ENCODE measurements around the gene ZNF580. TPM values are rescaled to one million over a fixed set of nuclear protein-coding genes. Genes with fewer than 3 reads are reported as not detected.
A peak's percentile ranks its signal among the peaks of the same experiment; 100 is the strongest.

Gene ZNF580
- total and polyA plus RNA-seq, 5 donors from 2014 or later, result 14.3 to 30.8 (median 17.2) TPM

DNA sequence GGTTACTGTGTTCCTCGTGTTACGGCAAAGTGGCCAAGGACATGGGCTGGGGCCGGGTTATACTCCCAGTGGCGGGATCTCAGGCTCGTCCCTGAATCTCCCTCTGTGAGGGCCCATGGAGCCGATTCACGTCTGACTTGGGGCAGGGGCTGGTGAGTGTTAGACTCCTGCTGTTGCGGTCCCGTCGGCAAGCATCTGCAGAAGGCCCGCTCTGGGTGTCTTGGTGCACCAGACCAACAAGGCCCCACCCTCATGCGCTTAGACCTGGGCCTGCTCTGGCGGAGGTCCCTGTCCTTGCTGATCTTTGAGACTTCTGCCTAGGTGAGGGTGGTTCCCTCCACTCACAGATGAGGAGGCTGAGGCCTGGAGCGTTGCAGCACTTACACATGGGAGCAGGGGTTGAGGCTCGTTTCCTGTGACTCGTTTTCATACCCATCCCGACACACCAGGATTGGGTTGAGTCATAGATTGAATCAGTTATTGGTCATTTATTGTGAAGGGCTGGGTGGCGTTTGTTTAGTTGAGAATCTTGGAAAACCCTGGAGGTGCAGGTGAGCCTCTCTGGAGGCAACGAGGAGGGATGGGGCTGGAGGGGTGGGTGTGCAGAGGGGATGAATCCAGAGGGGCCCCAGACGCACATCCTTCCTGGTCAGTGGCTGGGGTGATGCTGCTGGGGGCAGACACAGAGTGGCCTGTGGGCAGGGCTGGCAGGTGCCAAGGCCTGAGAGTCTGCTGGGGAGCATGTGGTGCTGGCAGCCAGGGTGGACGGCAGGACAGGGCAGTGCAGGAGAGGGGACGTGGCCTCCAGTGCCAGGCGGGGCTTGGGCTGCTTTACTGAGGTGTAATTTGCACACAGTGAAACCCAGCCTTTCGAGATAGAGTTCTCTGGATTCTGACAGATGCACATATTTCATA, 38.8 kb downstream of the ZNF580 start:
- no peak overlapping the region for H3K4me3 ChIP-seq (ENCODE audit: low read depth, low read length)
- Mint-ChIP-seq H3K27ac (peak overlapping the region in 2 of 3 donors; percentile 31 to 91), H3K9me3 (peaks cover 0 to 3% (median 0%) of the 10 kb centered on the region in 7 donors), H3K4me1 (peaks cover 14 to 59% (median 27%) of the 10 kb centered on the region in 4 donors), H3K4me3 (peak overlapping the region in 2 of 4 donors; percentile 29 to 68), H3K27me3 (no peaks in the 10 kb centered on the region), H3K36me3 (peaks cover 14% of the 10 kb centered on the region)
- ATAC-seq (ENCODE audit: low read depth in 2 of 2) (no peak), DNase-seq (no peak)
- no peaks in the 10 kb centered on the region for H3K27me3 ChIP-seq (ENCODE audit: control insufficient read depth, insufficient read depth, low read length)
- H3K36me3 ChIP-seq (ENCODE audit: control insufficient read depth, insufficient read depth, low read length), result peaks cover 60% of the 10 kb centered on the region
- H3K9me3 ChIP-seq (ENCODE audit: control insufficient read depth in 2 of 2, low read length in 2 of 2), result no peaks in the 10 kb centered on the region
- no peak overlapping the region for H3K27ac ChIP-seq (ENCODE audit: insufficient read depth, low read length, poor library complexity, severe bottlenecking)
- H3K4me1 ChIP-seq (ENCODE audit: control insufficient read depth, insufficient read depth, low read length, poor library complexity, severe bottlenecking), result peaks cover 40% of the 10 kb centered on the region

DNA sequence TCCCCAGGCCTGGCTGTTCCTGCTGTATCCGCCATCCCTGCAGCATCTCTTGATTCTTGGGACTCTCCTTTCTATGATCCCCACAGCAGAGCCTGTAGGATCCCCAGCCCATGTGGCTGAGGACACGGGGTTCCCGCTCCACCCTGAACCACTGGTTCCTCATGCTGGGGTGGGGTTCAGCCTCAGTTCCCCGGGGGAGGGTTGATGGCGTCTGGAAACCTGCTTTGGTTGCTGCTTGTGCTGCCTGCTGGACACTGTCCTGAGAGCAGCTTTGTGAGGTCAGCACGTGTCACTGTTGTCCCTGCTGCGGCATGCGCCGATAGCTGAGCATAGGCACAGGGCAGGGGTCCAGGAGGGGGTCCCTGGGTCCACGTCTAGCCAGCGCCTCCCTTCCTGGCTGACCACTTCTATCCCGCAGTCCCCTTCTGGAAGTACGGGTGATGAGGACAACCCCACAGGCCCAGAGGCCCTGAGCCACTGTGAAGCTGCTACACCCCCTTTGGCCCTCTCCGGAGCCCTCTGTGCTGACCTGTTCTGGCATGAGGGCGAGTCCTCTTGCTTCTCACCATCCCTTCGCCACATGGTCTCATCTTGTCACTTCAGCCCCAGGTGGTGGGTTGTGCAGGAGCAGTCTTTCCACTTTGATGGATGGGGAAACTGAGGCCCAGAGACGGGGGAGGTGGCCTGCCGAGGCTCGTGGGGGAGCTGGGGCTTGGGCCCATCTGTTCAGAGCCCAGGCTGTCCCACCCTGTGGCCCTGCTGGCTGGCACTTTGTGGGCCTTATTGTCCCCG, 39.7 kb downstream of the ZNF580 start:
- no peak overlapping the region for H3K4me3 ChIP-seq (ENCODE audit: low read depth, low read length)
- H3K4me1 ChIP-seq (ENCODE audit: control insufficient read depth, insufficient read depth, low read length, poor library complexity, severe bottlenecking), result peaks cover 36% of the 10 kb centered on the region
- DNase-seq (no peak), ATAC-seq (ENCODE audit: low read depth in 2 of 2) (no peak)
- H3K27me3 Mint-ChIP-seq, result no peaks in the 10 kb centered on the region
- peaks cover 12% of the 10 kb centered on the region for H3K36me3 Mint-ChIP-seq
- no peaks in the 10 kb centered on the region for H3K9me3 ChIP-seq (ENCODE audit: control insufficient read depth in 2 of 2, low read length in 2 of 2)
- H3K36me3 ChIP-seq (ENCODE audit: control insufficient read depth, insufficient read depth, low read length), result peaks cover 69% of the 10 kb centered on the region
- H3K27ac ChIP-seq (ENCODE audit: insufficient read depth, low read length, poor library complexity, severe bottlenecking), result no peak overlapping the region
- H3K4me1 Mint-ChIP-seq, result peaks cover 10 to 56% (median 28%) of the 10 kb centered on the region in 4 donors
- H3K27me3 ChIP-seq (ENCODE audit: control insufficient read depth, insufficient read depth, low read length), result no peaks in the 10 kb centered on the region
- H3K4me3 Mint-ChIP-seq, result peak overlapping the region in 1 of 4 donors; percentile 29
- H3K9me3 Mint-ChIP-seq, result peaks cover 0 to 3% (median 0%) of the 10 kb centered on the region in 7 donors
- H3K27ac Mint-ChIP-seq, result no peak overlapping the region

GRCh38 chr19:55681131-55682092, 40.6 kb downstream of the ZNF580 start:
- H3K27ac Mint-ChIP-seq, result no peak overlapping the region
- peaks cover 2 to 55% (median 20%) of the 10 kb centered on the region in 4 donors for H3K4me1 Mint-ChIP-seq
- Histone ChIP-seq H3K9me3 (ENCODE audit: control insufficient read depth in 2 of 2, low read length in 2 of 2) (no peaks in the 10 kb centered on the region), H3K4me3 (ENCODE audit: low read depth, low read length) (no peak overlapping the region), H3K36me3 (ENCODE audit: control insufficient read depth, insufficient read depth, low read length) (peaks cover 77% of the 10 kb centered on the region), H3K4me1 (ENCODE audit: control insufficient read depth, insufficient read depth, low read length, poor library complexity, severe bottlenecking) (peaks cover 27% of the 10 kb centered on the region), H3K27me3 (ENCODE audit: control insufficient read depth, insufficient read depth, low read length) (no peaks in the 10 kb centered on the region), H3K27ac (ENCODE audit: insufficient read depth, low read length, poor library complexity, severe bottlenecking) (no peak overlapping the region)
- peaks cover 0 to 3% (median 0%) of the 10 kb centered on the region in 7 donors for H3K9me3 Mint-ChIP-seq
- peaks cover 11% of the 10 kb centered on the region for H3K36me3 Mint-ChIP-seq
- H3K4me3 Mint-ChIP-seq, result no peak overlapping the region
- no peak for DNase-seq
- ATAC-seq (ENCODE audit: low read depth in 2 of 2), result no peak
- H3K27me3 Mint-ChIP-seq, result no peaks in the 10 kb centered on the region

GRCh38 chr19:55683449-55684261, 42.9 kb downstream of the ZNF580 start:
- Mint-ChIP-seq H3K36me3 (peaks cover 7% of the 10 kb centered on the region), H3K4me3 (peak overlapping the region in 2 of 4 donors; percentile 13 to 21), H3K27me3 (no peaks in the 10 kb centered on the region), H3K4me1 (peaks cover 0 to 41% (median 11%) of the 10 kb centered on the region in 4 donors), H3K9me3 (no peaks in the 10 kb centered on the region), H3K27ac (no peak overlapping the region)
- peaks cover 11% of the 10 kb centered on the region for H3K4me1 ChIP-seq (ENCODE audit: control insufficient read depth, insufficient read depth, low read length, poor library complexity, severe bottlenecking)
- H3K9me3 ChIP-seq (ENCODE audit: control insufficient read depth in 2 of 2, low read length in 2 of 2), result no peaks in the 10 kb centered on the region
- no peak overlapping the region for H3K27ac ChIP-seq (ENCODE audit: insufficient read depth, low read length, poor library complexity, severe bottlenecking)
- H3K27me3 ChIP-seq (ENCODE audit: control insufficient read depth, insufficient read depth, low read length), result no peaks in the 10 kb centered on the region
- DNase-seq (no peak), ATAC-seq (ENCODE audit: low read depth in 2 of 2) (no peak)
- H3K36me3 ChIP-seq (ENCODE audit: control insufficient read depth, insufficient read depth, low read length), result peaks cover 71% of the 10 kb centered on the region
- no peak overlapping the region for H3K4me3 ChIP-seq (ENCODE audit: low read depth, low read length)

DNA sequence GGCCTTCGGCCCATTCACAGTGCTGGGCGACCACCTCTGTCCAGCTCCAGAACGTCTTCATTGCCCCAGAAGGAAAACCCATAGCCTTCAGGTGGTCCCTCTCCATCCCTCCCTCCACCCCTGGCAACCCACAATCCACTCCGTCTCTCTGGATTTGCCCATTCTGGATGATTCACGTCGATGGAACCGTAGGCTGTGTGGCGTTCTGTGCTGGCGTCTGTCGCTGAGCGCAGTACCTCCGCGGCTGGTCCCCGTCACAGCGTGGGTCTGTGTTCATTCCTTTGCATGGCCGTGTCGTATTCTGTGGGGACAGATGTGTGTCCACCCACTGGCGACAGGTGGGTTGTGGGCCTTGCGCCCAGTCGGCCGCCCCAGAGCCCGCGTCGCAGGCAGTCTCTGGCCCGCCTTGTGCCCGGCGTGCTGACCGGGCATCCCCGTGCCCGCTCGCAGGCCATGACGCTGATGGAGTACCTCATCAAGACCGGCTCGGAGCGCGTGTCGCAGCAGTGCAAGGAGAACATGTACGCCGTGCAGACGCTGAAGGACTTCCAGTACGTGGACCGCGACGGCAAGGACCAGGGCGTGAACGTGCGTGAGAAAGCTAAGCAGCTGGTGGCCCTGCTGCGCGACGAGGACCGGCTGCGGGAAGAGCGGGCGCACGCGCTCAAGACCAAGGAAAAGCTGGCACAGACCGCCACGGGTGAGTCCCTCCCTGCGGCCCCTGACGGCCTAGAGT, 44.3 kb downstream of the ZNF580 start:
- H3K36me3 ChIP-seq (ENCODE audit: control insufficient read depth, insufficient read depth, low read length), result peaks cover 63% of the 10 kb centered on the region
- peak overlapping the region in 1 of 3 donors; percentile 41 for H3K27ac Mint-ChIP-seq
- ATAC-seq (ENCODE audit: low read depth in 2 of 2), result no peak
- peaks cover 8% of the 10 kb centered on the region for H3K4me1 ChIP-seq (ENCODE audit: control insufficient read depth, insufficient read depth, low read length, poor library complexity, severe bottlenecking)
- no peak overlapping the region for H3K27ac ChIP-seq (ENCODE audit: insufficient read depth, low read length, poor library complexity, severe bottlenecking)
- no peak overlapping the region for H3K4me3 Mint-ChIP-seq
- H3K36me3 Mint-ChIP-seq, result peaks cover 5% of the 10 kb centered on the region
- no peak overlapping the region for H3K4me3 ChIP-seq (ENCODE audit: low read depth, low read length)
- H3K9me3 Mint-ChIP-seq, result no peaks in the 10 kb centered on the region
- peaks cover 0 to 26% (median 7%) of the 10 kb centered on the region in 4 donors for H3K4me1 Mint-ChIP-seq
- no peaks in the 10 kb centered on the region for H3K27me3 ChIP-seq (ENCODE audit: control insufficient read depth, insufficient read depth, low read length)
- no peaks in the 10 kb centered on the region for H3K9me3 ChIP-seq (ENCODE audit: control insufficient read depth in 2 of 2, low read length in 2 of 2)
- H3K27me3 Mint-ChIP-seq, result no peaks in the 10 kb centered on the region
- DNase-seq, result no peak

DNA sequence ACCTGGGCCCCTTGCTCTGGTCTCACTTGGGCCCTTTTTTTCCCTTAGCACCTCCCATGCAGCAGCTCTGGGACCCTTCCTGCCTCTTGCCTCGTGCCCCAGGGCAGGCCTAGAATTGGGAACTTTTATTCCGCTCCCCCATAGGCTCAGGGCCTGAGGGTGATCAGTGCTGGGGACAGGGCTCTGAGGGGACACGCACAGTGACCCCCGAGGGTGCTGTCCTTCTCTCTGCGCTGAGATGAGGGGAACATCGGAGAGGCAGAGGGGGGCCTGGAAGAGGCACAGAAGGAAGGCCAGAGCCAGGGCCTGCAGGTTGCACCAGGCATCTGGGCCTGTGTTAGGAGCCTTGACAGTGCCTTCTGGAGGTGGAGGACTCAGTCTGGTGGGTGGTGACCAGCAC, 45.0 kb downstream of the ZNF580 start:
- H3K27me3 ChIP-seq (ENCODE audit: control insufficient read depth, insufficient read depth, low read length), result no peaks in the 10 kb centered on the region
- H3K9me3 ChIP-seq (ENCODE audit: control insufficient read depth in 2 of 2, low read length in 2 of 2), result no peaks in the 10 kb centered on the region
- no peak for ATAC-seq (ENCODE audit: low read depth in 2 of 2)
- Mint-ChIP-seq H3K36me3 (peaks cover 5% of the 10 kb centered on the region), H3K27me3 (no peaks in the 10 kb centered on the region), H3K27ac (peak overlapping the region in 2 of 3 donors; percentile 43 to 59), H3K9me3 (no peaks in the 10 kb centered on the region), H3K4me3 (no peak overlapping the region), H3K4me1 (peaks cover 0 to 23% (median 7%) of the 10 kb centered on the region in 4 donors)
- H3K4me1 ChIP-seq (ENCODE audit: control insufficient read depth, insufficient read depth, low read length, poor library complexity, severe bottlenecking), result peaks cover 4% of the 10 kb centered on the region
- no peak overlapping the region for H3K27ac ChIP-seq (ENCODE audit: insufficient read depth, low read length, poor library complexity, severe bottlenecking)
- peaks cover 64% of the 10 kb centered on the region for H3K36me3 ChIP-seq (ENCODE audit: control insufficient read depth, insufficient read depth, low read length)
- DNase-seq, result no peak
- H3K4me3 ChIP-seq (ENCODE audit: low read depth, low read length), result no peak overlapping the region
